ENCODE data around the gene GALNT9.
A peak's percentile ranks its signal among the peaks of the same experiment; 100 is the strongest.

GALNT9 gene

GRCh38 chr12:132188451-132188901, 140.9 kb downstream of the GALNT9 start:
- Histone ChIP-seq H3K36me3 (ENCODE audit: insufficient read depth, low read length) (no peaks in the 10 kb centered on the region), H3K79me2 (ENCODE audit: control insufficient read depth, insufficient read depth, low read length, unreplicated experiment) (no peaks in the 10 kb centered on the region), H3K4me1 (ENCODE audit: control insufficient read depth, insufficient read depth, low read length, unreplicated experiment) (peaks cover 6% of the 10 kb centered on the region), H3K27ac (ENCODE audit: low read depth, low read length) (no peak overlapping the region), H2AFZ (ENCODE audit: low read length, unreplicated experiment) (no peak overlapping the region), H3K4me3 (ENCODE audit: low read depth, low read length) (peak overlapping the region; percentile 81; the same call in 1 of the 2 replicates), H3K27me3 (ENCODE audit: insufficient read depth, low read length) (peaks cover 34% of the 10 kb centered on the region)

GRCh38 chr12:132187646-132188450, 141.5 kb downstream of the GALNT9 start:
- Histone ChIP-seq H3K79me2 (ENCODE audit: control insufficient read depth, insufficient read depth, low read length, unreplicated experiment) (no peaks in the 10 kb centered on the region), H3K27me3 (ENCODE audit: insufficient read depth, low read length) (peaks cover 40% of the 10 kb centered on the region), H3K4me3 (ENCODE audit: low read depth, low read length) (no peak overlapping the region), H3K36me3 (ENCODE audit: insufficient read depth, low read length) (no peaks in the 10 kb centered on the region), H3K27ac (ENCODE audit: low read depth, low read length) (no peak overlapping the region), H2AFZ (ENCODE audit: low read length, unreplicated experiment) (no peak overlapping the region), H3K4me1 (ENCODE audit: control insufficient read depth, insufficient read depth, low read length, unreplicated experiment) (peaks cover 6% of the 10 kb centered on the region)

GRCh38 chr12:132186857-132187620, 142.3 kb downstream of the GALNT9 start:
- Histone ChIP-seq H3K4me3 (ENCODE audit: low read depth, low read length) (no peak overlapping the region), H3K36me3 (ENCODE audit: insufficient read depth, low read length) (no peaks in the 10 kb centered on the region)

GRCh38 chr12:132186208-132186856, 143.1 kb downstream of the GALNT9 start:
- Histone ChIP-seq H3K79me2 (ENCODE audit: control insufficient read depth, insufficient read depth, low read length, unreplicated experiment) (no peaks in the 10 kb centered on the region), H3K4me3 (ENCODE audit: low read depth, low read length) (no peak overlapping the region), H3K27me3 (ENCODE audit: insufficient read depth, low read length) (peaks cover 40% of the 10 kb centered on the region)

More at GRCh38 chr12:132186857-132187620, 142.3 kb downstream of the GALNT9 start:
- Histone ChIP-seq H2AFZ (ENCODE audit: low read length, unreplicated experiment) (no peak overlapping the region), H3K27me3 (ENCODE audit: insufficient read depth, low read length) (peaks cover 40% of the 10 kb centered on the region), H3K27ac (ENCODE audit: low read depth, low read length) (no peak overlapping the region), H3K79me2 (ENCODE audit: control insufficient read depth, insufficient read depth, low read length, unreplicated experiment) (no peaks in the 10 kb centered on the region), H3K4me1 (ENCODE audit: control insufficient read depth, insufficient read depth, low read length, unreplicated experiment) (peaks cover 6% of the 10 kb centered on the region)

GRCh38 chr12:132185705-132186104, 143.7 kb downstream of the GALNT9 start:
- no peak overlapping the region for H3K27ac ChIP-seq (ENCODE audit: low read depth, low read length)
- H3K79me2 ChIP-seq (ENCODE audit: control insufficient read depth, insufficient read depth, low read length, unreplicated experiment), result no peaks in the 10 kb centered on the region
- no peak overlapping the region for H3K4me3 ChIP-seq (ENCODE audit: low read depth, low read length)
- peaks cover 40% of the 10 kb centered on the region for H3K27me3 ChIP-seq (ENCODE audit: insufficient read depth, low read length)
- H3K4me1 ChIP-seq (ENCODE audit: control insufficient read depth, insufficient read depth, low read length, unreplicated experiment), result peaks cover 5% of the 10 kb centered on the region
- H2AFZ ChIP-seq (ENCODE audit: low read length, unreplicated experiment), result no peak overlapping the region
- H3K36me3 ChIP-seq (ENCODE audit: insufficient read depth, low read length), result no peaks in the 10 kb centered on the region

More at GRCh38 chr12:132186208-132186856, 143.1 kb downstream of the GALNT9 start:
- Histone ChIP-seq H3K4me1 (ENCODE audit: control insufficient read depth, insufficient read depth, low read length, unreplicated experiment) (peaks cover 6% of the 10 kb centered on the region), H3K36me3 (ENCODE audit: insufficient read depth, low read length) (no peaks in the 10 kb centered on the region), H3K27ac (ENCODE audit: low read depth, low read length) (no peak overlapping the region), H2AFZ (ENCODE audit: low read length, unreplicated experiment) (no peak overlapping the region)

- Histone ChIP-seq H3K4me1 (ENCODE audit: control insufficient read depth, insufficient read depth, low read length, unreplicated experiment) (no peaks in the 10 kb centered on the region), H3K27ac (ENCODE audit: low read depth, low read length) (no peak overlapping the region), H3K27me3 (ENCODE audit: insufficient read depth, low read length) (peaks cover 54% of the 10 kb centered on the region), H2AFZ (ENCODE audit: low read length, unreplicated experiment) (no peak overlapping the region), H3K4me3 (ENCODE audit: low read depth, low read length) (no peak overlapping the region), H3K36me3 (ENCODE audit: insufficient read depth, low read length) (no peaks in the 10 kb centered on the region), H3K79me2 (ENCODE audit: control insufficient read depth, insufficient read depth, low read length, unreplicated experiment) (no peaks in the 10 kb centered on the region)
Measured at GRCh38 chr12:132182711-132183365, 146.6 kb downstream of the GALNT9 start.

- Histone ChIP-seq H3K79me2 (ENCODE audit: control insufficient read depth, insufficient read depth, low read length, unreplicated experiment) (no peaks in the 10 kb centered on the region), H3K27ac (ENCODE audit: low read depth, low read length) (no peak overlapping the region), H3K27me3 (ENCODE audit: insufficient read depth, low read length) (peaks cover 56% of the 10 kb centered on the region), H2AFZ (ENCODE audit: low read length, unreplicated experiment) (no peak overlapping the region), H3K36me3 (ENCODE audit: insufficient read depth, low read length) (no peaks in the 10 kb centered on the region), H3K4me3 (ENCODE audit: low read depth, low read length) (no peak overlapping the region), H3K4me1 (ENCODE audit: control insufficient read depth, insufficient read depth, low read length, unreplicated experiment) (no peaks in the 10 kb centered on the region)
Measured at GRCh38 chr12:132182206-132182710, 147.1 kb downstream of the GALNT9 start.

GRCh38 chr12:132181570-132182200, 147.7 kb downstream of the GALNT9 start:
- no peaks in the 10 kb centered on the region for H3K79me2 ChIP-seq (ENCODE audit: control insufficient read depth, insufficient read depth, low read length, unreplicated experiment)
- no peak overlapping the region for H3K27ac ChIP-seq (ENCODE audit: low read depth, low read length)
- no peak overlapping the region for H2AFZ ChIP-seq (ENCODE audit: low read length, unreplicated experiment)
- no peaks in the 10 kb centered on the region for H3K36me3 ChIP-seq (ENCODE audit: insufficient read depth, low read length)
- no peaks in the 10 kb centered on the region for H3K4me1 ChIP-seq (ENCODE audit: control insufficient read depth, insufficient read depth, low read length, unreplicated experiment)
- H3K4me3 ChIP-seq (ENCODE audit: low read depth, low read length), result no peak overlapping the region
- peaks cover 56% of the 10 kb centered on the region for H3K27me3 ChIP-seq (ENCODE audit: insufficient read depth, low read length)

- Histone ChIP-seq H2AFZ (ENCODE audit: low read length, unreplicated experiment) (no peak overlapping the region), H3K36me3 (ENCODE audit: insufficient read depth, low read length) (no peaks in the 10 kb centered on the region), H3K79me2 (ENCODE audit: control insufficient read depth, insufficient read depth, low read length, unreplicated experiment) (no peaks in the 10 kb centered on the region), H3K27me3 (ENCODE audit: insufficient read depth, low read length) (peaks cover 48% of the 10 kb centered on the region), H3K27ac (ENCODE audit: low read depth, low read length) (no peak overlapping the region), H3K4me3 (ENCODE audit: low read depth, low read length) (no peak overlapping the region), H3K4me1 (ENCODE audit: control insufficient read depth, insufficient read depth, low read length, unreplicated experiment) (no peaks in the 10 kb centered on the region)
Measured at GRCh38 chr12:132180648-132181546, 148.5 kb downstream of the GALNT9 start.

Measured in ACC112 (cell line).